Liver (tissue), 3 donors: ENCODE measurements around the gene MID1.

ENCODE experiments used
- ATF3 ChIP-seq: IDR thresholded peaks from 2 replicates; pipeline ENCODE4 v1.6.1; 2016; ENCODE audit warnings: antibody characterized with exemption
- CTCF ChIP-seq: fragments of 150-350 bp; IDR thresholded peaks from 2 replicates; pipeline ENCODE4 v1.5.1; 2017; ENCODE audit warnings: improper control_type of control experiment, low read depth, low read length; ENCODE audit not compliant: missing input control
- EGR1 ChIP-seq, 2 donors: IDR thresholded peaks; 2 replicates each; pipeline ENCODE4 v1.6.1; 2016 to 2018; ENCODE audit warnings: antibody characterized with exemption in 2 of 2, low read depth in 2 of 2
- FOXA1 ChIP-seq: IDR thresholded peaks from 2 replicates; pipeline ENCODE4 v1.6.1; 2016; ENCODE audit warnings: antibody characterized with exemption
- FOXA2 ChIP-seq: IDR thresholded peaks from 2 replicates; pipeline ENCODE4 v1.6.1; 2016; ENCODE audit warnings: antibody characterized with exemption
- GABPA ChIP-seq, 2 donors: IDR thresholded peaks in 1 of 2; conservative IDR thresholded peaks in 1 of 2; 2 replicates each; pipeline ENCODE4 v1.6.1; 2016; ENCODE audit warnings: antibody characterized with exemption in 2 of 2, mild to moderate bottlenecking in 1 of 2, moderate library complexity in 1 of 2
- JUND ChIP-seq, 2 donors: IDR thresholded peaks; 2 replicates each; pipeline ENCODE4 v1.6.1; 2016; ENCODE audit warnings: antibody characterized with exemption in 2 of 2
- RAD21 ChIP-seq, 2 donors: IDR thresholded peaks; 2 replicates each; pipeline ENCODE4 v1.6.1; 2016; ENCODE audit warnings: antibody characterized with exemption in 2 of 2, mild to moderate bottlenecking in 2 of 2
- REST ChIP-seq: IDR thresholded peaks from 2 replicates; pipeline ENCODE4 v1.6.1; 2016; ENCODE audit warnings: antibody characterized with exemption, mild to moderate bottlenecking
- RXRA ChIP-seq, 2 donors: IDR thresholded peaks; 2 replicates each; pipeline ENCODE4 v1.6.1; 2017 to 2018; ENCODE audit warnings: antibody characterized with exemption in 2 of 2, mild to moderate bottlenecking in 1 of 2
- TAF1 ChIP-seq: conservative IDR thresholded peaks from 2 replicates; pipeline ENCODE4 v1.6.1; 2016; ENCODE audit warnings: antibody characterized with exemption, mild to moderate bottlenecking
- YY1 ChIP-seq: IDR thresholded peaks from 2 replicates; pipeline ENCODE4 v1.6.1; 2016; ENCODE audit warnings: antibody characterized with exemption, mild to moderate bottlenecking
- ZBTB33 ChIP-seq: IDR thresholded peaks from 2 replicates; pipeline ENCODE4 v1.6.1; 2016; ENCODE audit warnings: antibody characterized with exemption
- TF ChIP-seq, protein P1 (sequence below): IDR thresholded peaks from 2 replicates; pipeline ENCODE4 v1.6.1; 2016; ENCODE audit warnings: antibody characterized with exemption
- donor health status: healthy.
- donor health status: healthy.

DNA sequence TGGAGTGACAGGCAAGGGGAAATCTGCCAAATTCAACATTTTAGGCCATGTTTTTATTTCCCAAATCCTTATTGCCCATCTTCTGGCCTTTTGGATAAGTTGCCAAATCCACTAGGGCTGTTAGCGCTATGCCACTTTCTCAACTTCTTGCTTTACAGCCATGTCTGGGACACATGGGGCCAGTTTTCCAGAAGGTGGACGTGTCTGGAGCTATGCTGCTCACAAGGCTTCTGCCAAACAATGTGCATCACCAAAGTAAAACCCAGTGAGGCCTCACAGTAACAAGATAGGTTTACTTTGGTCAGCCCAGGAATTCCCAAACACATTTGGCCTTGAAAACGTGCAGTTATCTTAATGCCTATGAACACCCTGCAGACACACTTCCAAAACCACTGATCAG is 142.9 kb downstream of the MID1 start:
- TF ChIP-seq, protein P1, sequence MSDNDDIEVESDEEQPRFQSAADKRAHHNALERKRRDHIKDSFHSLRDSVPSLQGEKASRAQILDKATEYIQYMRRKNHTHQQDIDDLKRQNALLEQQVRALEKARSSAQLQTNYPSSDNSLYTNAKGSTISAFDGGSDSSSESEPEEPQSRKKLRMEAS = no peak
- TF ChIP-seq CTCF (no peak), YY1 (no peak), FOXA2 (no peak), EGR1 (IDR thresholded peaks at IDR 0.05; ENCODE audit: low read depth in 2 of 2) (no peak), TAF1 (no peak), ATF3 (no peak), RXRA (IDR thresholded peaks at IDR 0.05) (no peak), GABPA (IDR thresholded peaks at IDR 0.05 in 1 of 2, conservative IDR thresholded peaks at IDR 0.05 in 1 of 2) (no peak), ZBTB33 (no peak), REST (no peak), FOXA1 (no peak), JUND (IDR thresholded peaks at IDR 0.05) (no peak), RAD21 (IDR thresholded peaks at IDR 0.05) (no peak)
